Activated CD8-positive, alpha-beta memory T cell treated with anti-CD3 and anti-CD28 coated beads for 48 hours (primary cell): ENCODE data around the gene UPF3B.
"Not testable (repeated sequence)": the region's sequence is repeated elsewhere in the genome, so short reads cannot be mapped to it uniquely, and the experiment has no call there.

ENCODE experiments used
- DNase-seq, 3 experiments: peaks; one replicate each; pipeline ENCODE4 v3.0.0-alpha.2; 2020; ENCODE audit warnings: low read depth in 2 of 3, low spot score in 2 of 3

The UPF3B gene

DNA sequence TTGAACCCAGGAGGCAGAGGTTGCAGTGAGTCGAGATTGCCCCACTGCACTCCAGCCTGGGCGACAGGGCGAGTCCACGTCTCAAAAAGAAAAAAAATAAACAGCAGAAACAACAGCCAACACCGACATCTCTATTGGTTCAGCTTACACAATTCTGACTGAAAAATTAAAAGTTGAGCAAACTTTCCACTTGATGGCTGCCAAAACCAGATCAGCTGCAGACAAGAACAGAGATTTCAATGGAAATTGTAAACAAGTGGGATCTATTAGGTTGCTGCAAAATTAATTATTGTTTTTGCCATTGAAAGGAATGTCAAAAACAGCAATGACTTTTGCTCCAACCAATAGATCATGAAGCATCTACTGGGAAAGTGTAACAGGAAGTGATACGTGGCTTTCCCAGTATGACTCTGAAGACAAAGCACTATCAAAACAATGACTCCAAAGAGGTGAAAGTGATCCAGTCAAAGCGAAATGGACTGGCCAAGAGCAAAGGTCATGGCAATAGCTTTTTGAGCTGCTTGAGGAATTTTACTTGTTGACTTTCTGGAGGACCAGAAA lies 26.3 kb downstream of the UPF3B start:
- no peak for DNase-seq

DNA sequence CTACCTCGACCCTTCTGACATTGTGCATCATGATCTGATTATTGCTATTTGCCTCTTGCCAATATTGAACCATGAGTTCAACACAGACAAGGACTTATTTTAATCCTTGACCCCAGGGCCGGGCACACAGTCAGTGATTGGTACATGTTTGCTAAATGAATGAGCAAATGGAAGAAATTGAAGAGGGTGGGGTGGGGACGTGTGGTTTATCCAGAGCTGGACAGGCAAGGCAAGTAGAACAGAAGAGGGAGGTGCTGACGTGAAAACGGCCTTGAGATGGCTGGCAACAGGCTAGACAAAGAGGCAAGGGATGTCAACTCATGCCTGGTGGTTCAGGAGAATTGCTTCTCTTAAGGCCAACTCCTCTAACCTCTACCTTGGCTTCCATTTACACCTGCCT lies 28.5 kb downstream of the UPF3B start:
- not testable (repeated sequence) for DNase-seq

DNA sequence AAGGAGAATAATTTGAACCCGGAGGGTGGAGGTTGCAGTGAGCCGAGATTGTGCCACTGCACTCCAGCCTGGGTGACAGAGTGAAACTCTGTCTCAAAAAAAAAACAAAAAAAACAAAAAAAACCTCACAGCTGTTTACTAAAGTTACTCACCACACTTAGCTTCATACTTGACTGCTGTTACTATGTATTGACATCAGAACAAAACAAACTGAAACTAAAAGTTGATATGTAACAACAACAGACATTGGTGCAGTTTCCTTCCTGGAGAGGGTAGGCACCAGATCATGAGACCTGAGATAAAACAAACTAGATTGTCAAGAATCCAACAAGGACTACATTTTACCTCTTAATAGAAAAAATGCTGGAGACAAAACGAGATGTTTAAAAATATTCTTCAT lies 31.1 kb downstream of the UPF3B start:
- not testable (repeated sequence) for DNase-seq

DNA sequence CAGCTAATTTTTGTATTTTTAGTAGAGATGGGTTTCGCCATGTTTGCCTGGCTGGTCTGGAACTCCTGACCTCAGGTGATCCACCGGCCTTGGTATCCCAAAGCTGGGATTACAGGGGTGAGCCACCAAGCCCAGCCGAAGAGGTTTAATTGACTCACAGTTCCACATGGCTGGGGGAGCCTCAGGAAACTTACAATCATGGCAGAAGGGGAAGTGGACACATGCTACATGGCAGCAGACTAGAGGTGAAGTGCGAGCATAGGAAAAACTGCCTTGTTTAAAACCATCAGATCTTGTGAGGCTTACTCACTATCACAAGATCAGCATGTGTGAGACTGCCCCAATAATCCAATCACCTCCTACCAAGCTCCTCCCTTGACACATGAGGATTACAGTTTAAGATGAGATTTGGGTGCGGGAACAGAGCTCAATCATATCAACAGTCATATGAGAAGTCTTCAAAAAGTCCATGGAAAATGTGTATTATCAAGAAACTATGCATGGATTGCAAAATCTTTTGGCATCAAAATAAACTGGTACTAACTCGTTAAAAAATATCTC lies 35.6 kb downstream of the UPF3B start:
- DNase-seq, result no peak

DNA sequence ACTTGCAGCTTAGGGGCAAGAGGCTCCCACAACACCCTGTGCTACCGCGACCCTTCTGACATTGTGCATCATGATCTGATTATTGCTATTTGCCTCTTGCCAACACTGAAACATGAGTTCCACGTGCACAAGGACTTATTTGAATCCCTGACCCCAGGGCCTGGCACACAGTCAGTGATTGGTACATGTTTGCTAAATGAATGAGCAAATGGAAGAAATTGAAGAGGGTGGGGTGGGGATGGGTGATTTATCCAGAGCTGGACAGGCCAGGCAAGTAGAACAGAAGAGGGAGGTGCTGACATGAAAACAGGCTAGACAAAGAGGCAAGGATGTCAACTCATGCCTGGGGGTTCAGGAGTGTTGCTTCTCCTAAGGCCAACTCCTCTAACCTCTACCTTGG lies 36.5 kb downstream of the UPF3B start:
- DNase-seq, result no peak

DNA sequence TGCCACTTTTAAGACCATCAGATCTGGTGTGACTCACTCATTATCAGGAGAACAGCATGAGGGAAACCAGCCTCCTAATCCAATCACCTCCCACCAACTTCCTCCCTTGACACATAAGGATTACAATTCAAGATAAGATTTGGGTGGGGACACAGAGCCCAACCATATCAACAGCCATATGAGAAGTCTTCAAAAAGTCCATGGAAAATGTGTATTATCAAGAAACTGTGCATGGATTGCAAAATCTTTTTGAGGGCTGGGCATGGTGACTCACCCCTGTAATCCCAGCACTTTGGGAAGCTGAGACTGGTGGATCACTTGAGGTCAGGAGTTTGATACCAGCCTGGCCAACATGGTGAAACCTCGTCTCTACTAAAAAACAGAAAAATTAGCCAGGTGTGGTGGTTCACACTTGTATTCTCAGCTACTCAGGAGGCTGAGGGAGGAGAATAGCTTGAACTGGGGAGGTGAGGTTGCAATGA lies 43.5 kb downstream of the UPF3B start:
- DNase-seq, result no peak

DNA sequence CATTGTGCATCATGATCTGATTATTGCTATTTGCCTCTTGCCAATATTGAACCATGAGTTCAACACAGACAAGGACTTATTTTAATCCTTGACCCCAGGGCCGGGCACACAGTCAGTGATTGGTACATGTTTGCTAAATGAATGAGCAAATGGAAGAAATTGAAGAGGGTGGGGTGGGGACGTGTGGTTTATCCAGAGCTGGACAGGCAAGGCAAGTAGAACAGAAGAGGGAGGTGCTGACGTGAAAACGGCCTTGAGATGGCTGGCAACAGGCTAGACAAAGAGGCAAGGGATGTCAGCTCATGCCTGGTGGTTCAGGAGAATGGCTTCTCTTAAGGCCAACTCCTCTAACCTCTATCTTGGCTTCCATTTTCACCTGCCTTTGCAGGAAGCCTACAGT lies 44.3 kb downstream of the UPF3B start:
- DNase-seq, result not testable (repeated sequence)

DNA sequence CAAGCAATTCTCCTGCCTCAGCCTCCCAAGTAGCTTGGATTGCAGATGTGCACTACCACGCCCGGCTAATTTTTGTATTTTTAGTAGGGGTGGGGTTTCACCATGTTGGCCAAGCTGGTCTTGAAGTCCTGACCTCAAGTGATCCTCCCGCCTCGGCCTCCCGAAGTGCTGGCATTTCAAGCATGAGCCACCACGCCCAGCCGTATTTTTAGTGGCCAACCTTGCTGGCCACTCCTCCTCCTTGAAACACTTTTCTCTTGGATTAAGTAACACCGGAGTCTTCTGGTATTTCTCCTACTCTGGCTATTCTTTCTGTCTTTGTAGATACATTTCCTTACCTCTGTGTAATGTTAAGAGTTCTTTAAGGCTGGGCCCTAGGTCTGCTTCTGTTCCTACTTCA lies 50.2 kb downstream of the UPF3B start:
- DNase-seq, result no peak

DNA sequence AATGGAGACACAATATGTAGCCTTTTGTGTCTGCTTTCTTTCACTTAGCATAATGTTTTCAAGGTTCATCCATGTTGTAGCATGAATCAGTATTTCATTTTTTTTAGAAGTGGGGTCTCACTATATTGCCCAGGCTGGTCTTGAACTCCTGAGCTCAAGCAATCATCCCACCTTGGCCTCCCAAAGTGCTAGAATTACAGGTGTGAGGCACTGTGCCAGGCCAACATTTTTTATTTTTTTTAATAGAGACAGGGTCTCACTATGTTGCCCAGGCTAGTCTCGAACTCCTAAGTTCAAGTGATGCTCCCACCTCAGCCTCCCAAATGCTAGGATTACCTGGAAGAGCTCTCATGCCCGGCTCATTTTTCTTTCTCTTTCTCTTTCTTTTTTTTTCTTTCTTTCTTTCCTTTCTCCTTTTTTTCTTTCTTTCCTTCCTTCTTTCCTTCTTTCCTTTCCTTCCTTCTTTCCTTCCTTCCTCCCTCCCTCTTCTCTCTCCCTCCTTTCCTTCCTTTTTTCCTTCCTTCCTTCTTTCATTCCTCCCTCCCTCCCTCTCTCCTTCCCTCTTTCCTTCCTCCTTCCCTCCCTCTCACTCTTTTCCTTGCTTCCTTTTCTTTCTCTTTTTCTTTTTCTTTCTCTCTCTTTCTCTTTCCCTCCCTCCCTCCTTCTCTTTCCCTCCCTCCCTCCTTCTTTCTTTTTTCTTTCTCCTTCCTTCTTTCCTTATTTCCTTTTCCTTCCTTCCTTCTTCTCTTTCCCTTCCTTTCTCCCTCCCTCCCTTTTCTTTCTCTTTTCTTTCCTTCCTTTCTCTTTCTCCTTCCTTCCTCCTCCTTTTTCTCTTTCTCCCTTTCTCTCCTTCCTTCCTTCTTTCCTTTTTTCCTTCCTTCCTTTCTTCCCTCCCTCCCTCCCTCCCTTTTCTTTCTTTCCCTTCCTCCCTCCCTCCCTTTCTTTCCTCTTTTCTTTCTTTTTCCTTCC lies 51.2 kb downstream of the UPF3B start:
- no peak for DNase-seq

DNA sequence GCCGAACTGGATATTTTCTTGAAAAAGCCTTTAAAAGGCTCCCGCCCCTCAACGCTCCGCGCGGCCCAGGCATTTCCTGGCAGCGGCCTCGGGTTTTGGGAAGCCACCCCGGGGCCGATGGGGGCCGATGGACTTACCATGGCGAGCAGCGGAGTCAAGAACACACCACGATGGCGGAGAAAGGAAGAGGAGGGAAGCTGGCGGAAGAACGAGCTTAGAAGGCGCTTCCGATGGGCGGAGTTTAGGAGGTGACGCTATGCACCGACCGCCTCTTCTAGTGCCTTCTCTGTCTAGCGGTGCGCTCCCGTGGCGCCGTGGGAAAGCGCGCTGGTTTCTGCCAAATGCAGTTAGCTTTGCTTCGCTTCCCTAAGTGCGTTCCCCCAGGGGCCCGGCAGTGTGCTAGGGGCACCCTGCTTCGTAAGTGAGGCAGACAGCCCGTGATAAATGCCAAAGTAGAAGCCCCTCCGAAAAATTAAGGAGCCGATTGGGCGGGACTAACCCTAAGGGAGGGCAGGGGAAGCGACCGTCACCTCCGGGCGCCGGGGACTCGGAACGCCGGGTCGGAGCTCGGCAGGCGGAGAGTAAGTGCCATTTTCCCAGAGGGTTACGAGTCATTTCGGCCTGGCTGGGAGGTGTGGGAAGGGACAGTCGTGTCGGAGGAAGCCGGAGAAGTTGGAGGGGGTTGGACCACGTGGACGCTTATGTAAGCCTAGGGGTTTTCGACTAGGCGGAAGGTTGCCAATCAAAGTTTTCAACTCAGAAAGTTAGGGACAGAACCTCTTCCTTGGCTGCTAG lies 61.1 kb downstream of the UPF3B start, which contains the start of gene RPL39:
Gene RPL39, minus strand, starts transcription at position 194 of the 795 bp plus-strand sequence. Its CDS starts 54 bp downstream, at position 140.
- peak; percentile 44 to 53 (median 51) for DNase-seq

DNA sequence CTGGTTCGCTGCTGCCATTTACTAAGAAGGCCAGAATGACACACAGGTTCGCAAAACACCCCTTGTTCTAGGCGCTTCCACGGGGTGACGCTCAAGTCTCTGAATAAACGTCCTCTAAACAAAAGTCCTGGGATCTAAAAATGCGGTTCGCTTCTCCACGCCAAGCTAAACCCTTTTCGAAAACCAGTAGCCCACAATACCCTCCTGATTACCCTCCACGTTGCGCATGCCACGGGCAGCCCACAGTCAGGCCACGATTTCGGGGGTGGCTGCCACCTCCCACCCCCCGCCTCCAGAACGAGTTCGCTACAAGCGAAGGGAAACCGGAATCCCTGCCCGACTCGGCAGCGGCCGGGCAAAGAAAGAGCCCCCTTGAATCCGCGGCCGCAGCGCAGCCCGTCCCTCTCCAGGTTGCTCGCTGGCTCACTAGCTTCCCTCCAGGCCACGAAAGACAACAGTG lies 61.8 kb downstream of the UPF3B start:
- peak in 1 of 3 experiments; percentile 2 for DNase-seq

DNA sequence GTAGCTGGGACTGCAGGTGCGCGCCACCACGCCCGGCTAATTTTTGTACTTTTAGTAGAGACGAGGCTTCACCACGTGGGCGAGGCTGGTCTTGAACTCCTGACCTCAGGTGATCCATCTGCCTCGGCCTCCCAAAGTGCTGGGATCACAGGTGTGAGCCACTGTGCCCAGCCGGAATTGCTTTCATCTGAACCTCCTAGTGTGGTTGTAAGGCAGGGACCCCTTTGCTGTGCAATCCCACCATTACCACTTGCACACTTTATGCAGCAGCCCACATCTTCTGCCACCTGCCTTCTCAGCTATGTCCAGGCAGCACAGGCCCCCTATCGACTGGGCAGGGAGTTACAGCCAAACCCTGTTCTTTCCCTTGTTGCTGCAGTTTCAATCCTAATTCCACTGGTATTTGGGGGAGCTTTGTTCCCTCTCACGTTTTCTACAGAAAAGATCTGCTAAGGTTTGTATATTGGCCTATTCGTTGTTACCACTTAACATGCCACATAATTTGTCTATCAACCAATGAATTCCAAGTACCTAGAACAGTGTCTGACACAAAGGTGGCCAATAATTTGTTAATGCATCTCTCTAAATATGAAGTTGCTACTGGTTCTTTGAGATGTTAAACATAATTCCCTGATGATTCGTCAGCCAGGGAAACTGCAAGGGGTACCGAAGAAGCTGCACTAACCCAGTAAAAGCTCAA lies 67.9 kb downstream of the UPF3B start:
- peak in 2 of 3 experiments; percentile 4 to 24 for DNase-seq
